Neural cell (in vitro differentiated cells): ENCODE data around the gene CIBAR2. TPM values are rescaled to one million over a fixed set of nuclear protein-coding genes. Genes with fewer than 3 reads are reported as not detected.

Source experiments
- H2AFZ ChIP-seq: fragments of 200-600, 300-800 bp; sonication (generic), shearing (Covaris generic); 2 replicates; pipeline ENCODE4 v1.6.0; 2014; ENCODE audit warnings: low read depth, mild to moderate bottlenecking, antibody characterized with exemption, low read length, moderate library complexity
- H3F3A ChIP-seq: fragments of 200-600 bp; shearing (Covaris generic); 2 replicates; pipeline ENCODE4 v1.6.1; 2016; ENCODE audit warnings: mild to moderate bottlenecking, moderate library complexity, mixed read lengths, antibody characterized with exemption, low read length; ENCODE audit not compliant: insufficient read depth, poor library complexity, severe bottlenecking
- H3K27ac ChIP-seq: fragments of 200-600, 300-800 bp; sonication (generic), shearing (Covaris generic); 2 replicates; pipeline ENCODE4 v1.5.1; 2014; ENCODE audit warnings: mild to moderate bottlenecking, low read length, moderate library complexity
- H3K27me3 ChIP-seq: fragments of 300-800, 200-600 bp; sonication (generic), shearing (Covaris generic); 2 replicates; pipeline ENCODE4 v1.6.0; 2014; ENCODE audit warnings: mild to moderate bottlenecking, low read depth, low read length, moderate library complexity; ENCODE audit not compliant: insufficient read depth
- H3K36me3 ChIP-seq: fragments of 300-800, 200-600 bp; sonication (generic), shearing (Covaris generic); 2 replicates; pipeline ENCODE4 v1.5.1; 2014; ENCODE audit warnings: mild to moderate bottlenecking, antibody characterized with exemption, low read length, moderate library complexity; ENCODE audit not compliant: insufficient read depth
- H3K4me2 ChIP-seq: fragments of 300-800, 200-600 bp; sonication (generic), shearing (Covaris generic); 2 replicates; pipeline ENCODE4 v1.6.0; 2014; ENCODE audit warnings: mild to moderate bottlenecking, low read length
- H3K4me3 ChIP-seq: fragments of 300-800, 200-600 bp; sonication (generic), shearing (Covaris generic); 2 replicates; pipeline ENCODE4 v1.5.1; 2014; ENCODE audit warnings: mild to moderate bottlenecking, low read length, moderate library complexity
- H3K79me2 ChIP-seq: fragments of 200-600 bp; shearing (Covaris generic); replicated peaks from 2 replicates; pipeline ENCODE4 v1.6.0; 2014; ENCODE audit warnings: mild to moderate bottlenecking, low read length, moderate library complexity; ENCODE audit not compliant: insufficient read depth
- H3K9ac ChIP-seq: fragments of 300-800, 200-600 bp; sonication (generic), shearing (Covaris generic); 2 replicates; pipeline ENCODE4 v1.6.1; 2016; ENCODE audit warnings: mild to moderate bottlenecking, low read length, mixed read lengths
- H3K9me2 ChIP-seq: fragments of 200-600 bp; shearing (Covaris generic); 2 replicates; pipeline ENCODE4 v1.6.1; 2016; ENCODE audit warnings: mild to moderate bottlenecking, low read length, mixed read lengths; ENCODE audit not compliant: insufficient read depth
- H3K9me3 ChIP-seq: fragments of 200-600, 300-800 bp; sonication (generic), shearing (Covaris generic); 2 replicates; pipeline ENCODE4 v1.6.1; 2016; ENCODE audit warnings: mild to moderate bottlenecking, mixed run types, low read length, moderate library complexity, mixed read lengths
- H4K20me1 ChIP-seq: fragments of 200-600 bp; shearing (Covaris generic); 2 replicates; pipeline ENCODE4 v1.6.1; 2016; ENCODE audit warnings: mild to moderate bottlenecking, mixed run types; ENCODE audit not compliant: insufficient read depth
- CTCF ChIP-seq: fragments of 450-650 bp; IDR thresholded peaks from 2 replicates; pipeline ENCODE4 v1.5.1; 2014; ENCODE audit warnings: antibody characterized with exemption, mild to moderate bottlenecking, moderate library complexity; ENCODE audit not compliant: poor library complexity, severe bottlenecking
- EP300 ChIP-seq: fragments of 450-650 bp; conservative IDR thresholded peaks from 2 replicates; pipeline ENCODE4 v1.6.1; 2014; ENCODE audit warnings: antibody characterized with exemption, mild to moderate bottlenecking, moderate library complexity; ENCODE audit not compliant: poor library complexity, severe bottlenecking
- EZH2 ChIP-seq: fragments of 200-600, 300-800 bp; shearing (Covaris generic), sonication (generic); IDR thresholded peaks from 2 replicates; pipeline ENCODE4 v1.6.1; 2014; ENCODE audit warnings: antibody characterized with exemption, low read length, borderline replicate concordance, mild to moderate bottlenecking; ENCODE audit not compliant: insufficient read depth, poor library complexity, severe bottlenecking
- MXI1 ChIP-seq: fragments of 450-650 bp; conservative IDR thresholded peaks from 2 replicates; pipeline ENCODE4 v1.6.1; 2014; ENCODE audit warnings: antibody characterized with exemption, mild to moderate bottlenecking; ENCODE audit not compliant: poor library complexity, severe bottlenecking
- POLR2AphosphoS5 ChIP-seq: IDR thresholded peaks from 2 replicates; pipeline ENCODE4 v1.6.1; 2012
- RAD21 ChIP-seq: fragments of 450-650 bp; conservative IDR thresholded peaks from 2 replicates; pipeline ENCODE4 v1.6.1; 2014; ENCODE audit warnings: antibody characterized with exemption, mild to moderate bottlenecking, moderate library complexity
- REST ChIP-seq: IDR thresholded peaks from 2 replicates; pipeline ENCODE4 v1.6.1; 2012; ENCODE audit warnings: borderline replicate concordance
- SMC3 ChIP-seq: fragments of 450-650 bp; conservative IDR thresholded peaks from 2 replicates; pipeline ENCODE4 v1.6.1; 2014; ENCODE audit warnings: antibody characterized with exemption, mild to moderate bottlenecking, moderate library complexity; ENCODE audit not compliant: poor library complexity
- TAF1 ChIP-seq: IDR thresholded peaks from 2 replicates; pipeline ENCODE4 v1.6.1; 2012; ENCODE audit warnings: low read depth
- polyA plus RNA-seq: library from polyadenylated mRNA; depleted of rRNA; stranded (reverse); fragments of >200 nt; gene quantifications from 2 replicates; pipeline ENCODE4 v1.2.3, GENCODE V29; 2014

CIBAR2 gene
- polyA plus RNA-seq, 1 donor from 2014 or later, result not detected

GRCh38 chr16:85051067-85051581, 61.1 kb downstream of the CIBAR2 start:
- no peaks in the 10 kb centered on the region for H3K9me2 ChIP-seq
- TF ChIP-seq POLR2AphosphoS5 (no peak), CTCF (no peak), REST (no peak), MXI1 (no peak), EZH2 (no peak), EP300 (no peak), SMC3 (no peak), TAF1 (no peak), RAD21 (no peak)
- peaks cover 6% of the 10 kb centered on the region for H3K9me3 ChIP-seq
- H3K27ac ChIP-seq, result no peak overlapping the region
- no peaks in the 10 kb centered on the region for H3K79me2 ChIP-seq
- H2AFZ ChIP-seq, result no peak overlapping the region
- H3K9ac ChIP-seq, result no peak overlapping the region
- no peaks in the 10 kb centered on the region for H3K36me3 ChIP-seq
- H4K20me1 ChIP-seq, result no peaks in the 10 kb centered on the region
- no peak overlapping the region for H3K4me3 ChIP-seq
- no peak overlapping the region for H3K4me2 ChIP-seq
- no peaks in the 10 kb centered on the region for H3K27me3 ChIP-seq
- no peaks in the 10 kb centered on the region for H3F3A ChIP-seq

- Histone ChIP-seq H3K27ac (no peak overlapping the region), H3K9me2 (no peaks in the 10 kb centered on the region), H3K4me3 (no peak overlapping the region), H3K9ac (no peak overlapping the region), H4K20me1 (no peaks in the 10 kb centered on the region), H2AFZ (no peak overlapping the region), H3K4me2 (no peak overlapping the region), H3K27me3 (no peaks in the 10 kb centered on the region), H3K36me3 (no peaks in the 10 kb centered on the region), H3F3A (no peaks in the 10 kb centered on the region), H3K79me2 (no peaks in the 10 kb centered on the region), H3K9me3 (peaks cover 6% of the 10 kb centered on the region)
- no peak for TF ChIP-seq EP300
- no peak for TF ChIP-seq CTCF
- no peak for TF ChIP-seq TAF1
- no peak for TF ChIP-seq EZH2
- no peak for TF ChIP-seq SMC3
- TF ChIP-seq MXI1, result no peak
- TF ChIP-seq REST, result no peak
These were observed 62.5 kb downstream of the CIBAR2 start for GRCh38 chr16:85049706-85050305.
